ENCODE results near the gene AIG1.

AIG1 gene

GRCh38 chr6:143183666-143184065 lies 123.0 kb downstream of the AIG1 start:
- Histone ChIP-seq H3K4me3 (ENCODE audit: low read depth, low read length) (no peak overlapping the region), H3K9me3 (no peaks in the 10 kb centered on the region; the same call in 1 of the 2 replicates), H3K4me1 (no peaks in the 10 kb centered on the region), H3K36me3 (no peaks in the 10 kb centered on the region), H3K27me3 (no peaks in the 10 kb centered on the region)
- DNase-seq, result no peak
- no peak for TF ChIP-seq CTCF (IDR thresholded peaks at IDR 0.05; ENCODE audit: low read depth, low read length)

- H3K36me3 ChIP-seq, result no peaks in the 10 kb centered on the region
- no peak overlapping the region for H3K4me3 ChIP-seq (ENCODE audit: low read depth, low read length)
- no peaks in the 10 kb centered on the region; the same call in 1 of the 2 replicates for H3K9me3 ChIP-seq
- TF ChIP-seq CTCF (IDR thresholded peaks at IDR 0.05; ENCODE audit: low read depth, low read length), result no peak
- H3K4me1 ChIP-seq, result no peaks in the 10 kb centered on the region
- no peak for DNase-seq
- H3K27me3 ChIP-seq, result no peaks in the 10 kb centered on the region
Observed at GRCh38 chr6:143185288-143185687, 124.6 kb downstream of the AIG1 start.

DNA sequence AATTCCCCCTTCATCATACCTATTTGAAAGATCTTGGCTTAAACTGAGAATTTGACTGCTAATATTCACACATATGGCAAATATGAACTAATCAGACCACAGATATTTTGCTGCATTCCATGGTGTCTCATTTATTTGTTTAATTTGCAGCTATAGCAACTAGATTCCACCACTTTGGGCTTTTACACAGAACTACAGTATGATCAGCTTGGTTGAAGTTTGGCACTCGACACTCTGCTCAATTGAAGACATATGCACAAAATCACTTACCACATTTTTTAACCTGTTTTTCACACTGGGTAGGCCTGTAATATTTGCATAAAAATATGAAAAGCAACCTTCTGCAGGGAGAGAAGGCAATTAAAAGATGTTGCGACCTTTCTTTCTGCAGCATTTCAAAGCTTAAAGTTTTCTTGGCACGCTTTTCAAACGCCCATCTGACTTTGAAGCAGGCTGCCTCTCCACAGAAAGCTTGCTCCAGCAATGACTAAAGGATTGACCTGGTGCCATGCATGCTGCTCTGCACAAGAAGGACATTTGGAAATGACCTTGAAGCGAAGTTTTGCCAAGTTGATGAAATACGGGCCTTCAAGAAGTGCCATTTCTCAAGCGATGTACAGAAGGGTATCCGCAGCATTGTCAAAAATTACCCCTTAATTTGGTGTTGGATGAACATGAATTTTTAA lies 126.7 kb downstream of the AIG1 start:
- TF ChIP-seq CTCF (IDR thresholded peaks at IDR 0.05; ENCODE audit: low read depth, low read length), result no peak
- Histone ChIP-seq H3K36me3 (no peaks in the 10 kb centered on the region), H3K27me3 (no peaks in the 10 kb centered on the region), H3K9me3 (no peaks in the 10 kb centered on the region; the same call in none of the 2 replicates), H3K4me1 (no peaks in the 10 kb centered on the region), H3K4me3 (ENCODE audit: low read depth, low read length) (no peak overlapping the region)
- DNase-seq, result no peak

DNA sequence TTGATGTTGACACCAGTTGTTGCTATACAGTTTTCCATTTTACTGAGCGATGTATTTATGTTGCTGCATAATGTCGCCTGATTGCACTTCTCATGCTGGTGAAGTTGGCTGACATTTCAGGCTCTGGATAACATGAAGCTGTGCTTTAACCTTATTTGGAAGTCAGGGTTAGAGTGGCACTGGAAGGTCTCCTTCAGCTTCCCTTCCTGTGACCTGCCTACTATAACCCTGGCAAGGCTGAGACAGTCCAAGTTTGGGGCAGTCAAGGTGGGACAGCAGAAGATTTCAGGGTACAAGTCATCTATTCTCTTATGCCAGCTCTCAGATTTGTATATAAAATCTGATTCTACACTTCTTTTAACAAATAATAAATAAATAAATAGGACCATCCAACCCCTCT lies 127.6 kb downstream of the AIG1 start:
- TF ChIP-seq CTCF (IDR thresholded peaks at IDR 0.05; ENCODE audit: low read depth, low read length), result no peak
- no peak for DNase-seq
- Histone ChIP-seq H3K9me3 (no peaks in the 10 kb centered on the region; the same call in none of the 2 replicates), H3K4me3 (ENCODE audit: low read depth, low read length) (no peak overlapping the region), H3K27me3 (no peaks in the 10 kb centered on the region), H3K36me3 (no peaks in the 10 kb centered on the region), H3K4me1 (no peaks in the 10 kb centered on the region)

- H3K36me3 ChIP-seq, result no peaks in the 10 kb centered on the region
- H3K4me1 ChIP-seq, result no peaks in the 10 kb centered on the region
- DNase-seq, result no peak
- H3K27me3 ChIP-seq, result no peaks in the 10 kb centered on the region
- no peak overlapping the region for H3K4me3 ChIP-seq (ENCODE audit: low read depth, low read length)
- no peaks in the 10 kb centered on the region; the same call in 1 of the 2 replicates for H3K9me3 ChIP-seq
- TF ChIP-seq CTCF (IDR thresholded peaks at IDR 0.05; ENCODE audit: low read depth, low read length), result no peak
Observed at GRCh38 chr6:143191361-143191760, 130.7 kb downstream of the AIG1 start.

GRCh38 chr6:143192766-143193165 lies 132.1 kb downstream of the AIG1 start:
- no peaks in the 10 kb centered on the region for H3K27me3 ChIP-seq
- DNase-seq, result no peak
- H3K4me3 ChIP-seq (ENCODE audit: low read depth, low read length), result no peak overlapping the region
- H3K4me1 ChIP-seq, result no peaks in the 10 kb centered on the region
- H3K36me3 ChIP-seq, result no peaks in the 10 kb centered on the region
- no peaks in the 10 kb centered on the region; the same call in 1 of the 2 replicates for H3K9me3 ChIP-seq
- TF ChIP-seq CTCF (IDR thresholded peaks at IDR 0.05; ENCODE audit: low read depth, low read length), result no peak

Measured in BE2C (cell line).